ENCODE measurements around the gene DENND6A. TPM values are rescaled to one million over a fixed set of nuclear protein-coding genes. Genes with fewer than 3 reads are reported as not detected.

DENND6A gene
- total and polyA plus RNA-seq, 7 donors: 6.0 to 51.7 (median 23.8) TPM

DNA sequence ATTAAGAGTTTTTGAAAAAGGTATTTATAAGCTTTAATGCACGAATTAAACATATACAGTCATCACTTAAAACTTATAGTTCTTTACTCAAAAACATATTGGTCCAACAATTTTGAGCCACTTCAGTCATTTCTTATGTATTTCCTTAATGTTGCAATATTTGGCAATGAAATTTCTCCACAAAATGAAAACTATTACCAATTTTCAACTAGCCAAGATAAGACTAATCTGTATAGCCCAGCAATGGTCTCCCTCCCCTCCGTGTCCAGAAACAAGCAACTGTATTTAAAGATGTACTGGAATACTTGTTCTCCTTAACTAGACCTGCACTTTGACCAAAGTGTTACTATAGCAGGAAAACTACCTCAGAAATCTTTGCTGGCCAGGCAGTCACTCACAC, 105.0 kb downstream of the DENND6A start:
- no peak for DNase-seq
- Histone ChIP-seq H3K4me1 (peaks cover 0 to 55% (median 33%) of the 10 kb centered on the region in 4 donors), H3K27ac (no peak overlapping the region), H3K27me3 (no peaks in the 10 kb centered on the region), H3K9me3 (no peaks in the 10 kb centered on the region), H3K4me3 (no peak overlapping the region), H3K36me3 (peaks cover 0 to 15% (median 0%) of the 10 kb centered on the region in 4 donors)
- intact Hi-C loops (cut with DNase I): no loop called here
- WGBS, 2 donors: 68 to 83% methylated on average over 2 of the region's 2 CpGs
- TF ChIP-seq CTCF (IDR thresholded peaks at IDR 0.05) (no peak), POLR2A (IDR thresholded peaks at IDR 0.05) (no peak), EP300 (IDR thresholded peaks at IDR 0.05) (no peak), POLR2AphosphoS5 (IDR thresholded peaks at IDR 0.05) (no peak)

- no peak for DNase-seq
- Histone ChIP-seq H3K4me1 (peaks cover 0 to 47% (median 24%) of the 10 kb centered on the region in 4 donors), H3K27me3 (no peaks in the 10 kb centered on the region), H3K27ac (no peak overlapping the region), H3K9me3 (no peaks in the 10 kb centered on the region), H3K36me3 (peaks cover 0 to 24% (median 0%) of the 10 kb centered on the region in 4 donors), H3K4me3 (no peak overlapping the region)
- TF ChIP-seq EP300 (IDR thresholded peaks at IDR 0.05) (no peak), POLR2A (IDR thresholded peaks at IDR 0.05) (no peak), CTCF (IDR thresholded peaks at IDR 0.05) (no peak), POLR2AphosphoS5 (IDR thresholded peaks at IDR 0.05) (no peak)
- intact Hi-C loops (cut with DNase I): no loop called here
- 76% methylated on average over 6 of the region's 6 CpGs for WGBS, 2 donors
These were observed 106.1 kb downstream of the DENND6A start for GRCh38 chr3:57586778-57587177.

DNA sequence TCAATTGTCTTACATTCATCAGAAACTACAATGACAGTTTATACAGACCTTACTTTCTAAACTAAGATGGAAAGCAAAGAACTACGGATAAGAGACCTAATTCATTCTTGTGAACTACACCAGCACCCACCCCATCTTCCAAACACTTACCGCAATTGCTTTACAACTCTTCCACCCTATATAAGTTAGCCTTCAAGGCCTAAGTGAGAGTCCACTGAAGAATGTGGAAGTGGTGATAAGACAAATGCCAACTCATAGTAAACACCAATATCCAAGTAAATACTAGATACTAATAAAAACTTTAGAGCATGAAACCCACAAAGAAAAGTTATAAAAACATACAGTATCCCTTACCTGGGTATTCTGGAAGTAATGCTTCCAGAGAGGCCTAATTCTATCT, 109.3 kb downstream of the DENND6A start:
- intact Hi-C loops (cut with DNase I): no loop called here
- no peak for TF ChIP-seq POLR2AphosphoS5 (IDR thresholded peaks at IDR 0.05)
- TF ChIP-seq EP300 (IDR thresholded peaks at IDR 0.05): no peak
- Histone ChIP-seq H3K27me3 (no peaks in the 10 kb centered on the region), H3K9me3 (no peaks in the 10 kb centered on the region), H3K27ac (no peak overlapping the region), H3K36me3 (peaks cover 0 to 45% (median 11%) of the 10 kb centered on the region in 4 donors), H3K4me3 (no peak overlapping the region), H3K4me1 (peaks cover 0 to 42% (median 22%) of the 10 kb centered on the region in 4 donors)
- WGBS, 2 donors: 16 to 66% methylated on average over 2 of the region's 2 CpGs
- DNase-seq: no peak

DNA sequence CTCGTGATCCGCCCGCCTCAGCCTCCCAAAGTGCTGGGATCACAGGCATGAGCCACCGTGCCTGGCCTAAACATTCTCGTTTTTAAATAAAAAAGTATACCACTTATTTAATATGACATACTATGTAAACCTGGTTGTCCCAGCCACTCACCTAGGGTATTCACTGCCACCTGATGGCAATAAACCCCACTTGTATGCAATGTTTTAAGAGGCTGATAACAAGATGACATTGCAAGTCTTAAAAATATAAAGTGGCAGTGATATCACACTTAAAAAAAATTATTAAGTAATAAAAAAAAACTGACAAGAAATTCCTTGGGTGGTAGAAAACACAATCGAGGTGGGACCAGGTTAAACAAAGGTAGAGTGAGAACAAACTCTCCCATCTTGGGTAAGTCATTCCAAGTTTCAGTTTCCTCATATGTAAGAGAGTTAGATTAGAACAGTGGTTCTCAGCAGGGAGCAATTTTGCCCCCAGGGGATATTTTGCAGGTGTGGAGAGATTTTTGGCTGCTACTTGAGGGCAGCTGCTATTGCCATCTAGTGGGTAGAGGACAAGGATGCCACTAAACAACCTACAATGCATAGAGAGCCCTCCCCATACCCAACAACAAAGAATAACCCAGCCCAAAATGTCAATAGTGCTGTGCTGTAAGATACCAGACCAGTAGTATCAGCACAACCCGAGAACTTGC, 110.3 kb downstream of the DENND6A start:
- intact Hi-C loops (cut with DNase I): no loop called here
- no peaks in the 10 kb centered on the region for H3K9me3 ChIP-seq
- H3K36me3 ChIP-seq: peaks cover 0 to 54% (median 11%) of the 10 kb centered on the region in 4 donors
- TF ChIP-seq POLR2A (IDR thresholded peaks at IDR 0.05) (no peak), CTCF (IDR thresholded peaks at IDR 0.05) (no peak), POLR2AphosphoS5 (IDR thresholded peaks at IDR 0.05) (no peak), EP300 (IDR thresholded peaks at IDR 0.05) (no peak)
- 32 to 74% methylated on average over 7 of the region's 7 CpGs for WGBS, 2 donors
- no peak overlapping the region for H3K4me3 ChIP-seq
- H3K27me3 ChIP-seq: no peaks in the 10 kb centered on the region
- H3K4me1 ChIP-seq: peaks cover 0 to 39% (median 20%) of the 10 kb centered on the region in 4 donors
- DNase-seq: no peak
- no peak overlapping the region for H3K27ac ChIP-seq

GRCh38 chr3:57577801-57578200, 115.1 kb downstream of the DENND6A start:
- H3K27me3 ChIP-seq: no peaks in the 10 kb centered on the region
- H3K27ac ChIP-seq: no peak overlapping the region
- no peak for DNase-seq
- TF ChIP-seq EP300 (IDR thresholded peaks at IDR 0.05): no peak
- WGBS, 2 donors: 44 to 76% methylated on average over 9 of the region's 9 CpGs
- peaks cover 0 to 16% (median 13%) of the 10 kb centered on the region in 4 donors for H3K4me1 ChIP-seq
- no peaks in the 10 kb centered on the region for H3K9me3 ChIP-seq
- H3K4me3 ChIP-seq: no peak overlapping the region
- intact Hi-C loops (cut with DNase I): no loop called here
- H3K36me3 ChIP-seq: peaks cover 0 to 77% (median 27%) of the 10 kb centered on the region in 4 donors

All from sigmoid colon (tissue), 7 donors.